Posterior vena cava (tissue), 2 donors: ENCODE data around the gene DLG5. TPM values are rescaled to one million over a fixed set of nuclear protein-coding genes. Genes with fewer than 3 reads are reported as not detected.

ENCODE experiments used
- DNase-seq: peaks from one replicate; pipeline ENCODE4 v3.0.0-alpha.2; 2020; ENCODE audit warnings: low spot score
- intact Hi-C, 2 donors: fragments of 100-400 bp; cut with DNase I; formaldehyde crosslinking; loops; one replicate each; pipeline versions ENCODE4 v1.14.1 to v1.14.2; 2022 to 2023
- total RNA-seq, 2 donors: library from RNA; stranded (reverse); fragmentation: NEBNext Ultra II Directional; extraction: Animal tissue kit (Norgen Biotek cat#: 25700); gene quantifications; one replicate each; pipeline ENCODE4 v1.2.1, GENCODE V29; 2021
- donor health status: DM: yes; HTN: yes; CAD: no.
- donor health status: DM: yes; HTN: yes; CAD: no.

Gene DLG5
- total RNA-seq, 2 donors from 2014 or later, result 34.4 to 39.9 TPM

- DNase-seq, result no peak
- intact Hi-C loops, result no loop called here
Measured at GRCh38 chr10:77837925-77838595, 88.5 kb downstream of the DLG5 start.

DNA sequence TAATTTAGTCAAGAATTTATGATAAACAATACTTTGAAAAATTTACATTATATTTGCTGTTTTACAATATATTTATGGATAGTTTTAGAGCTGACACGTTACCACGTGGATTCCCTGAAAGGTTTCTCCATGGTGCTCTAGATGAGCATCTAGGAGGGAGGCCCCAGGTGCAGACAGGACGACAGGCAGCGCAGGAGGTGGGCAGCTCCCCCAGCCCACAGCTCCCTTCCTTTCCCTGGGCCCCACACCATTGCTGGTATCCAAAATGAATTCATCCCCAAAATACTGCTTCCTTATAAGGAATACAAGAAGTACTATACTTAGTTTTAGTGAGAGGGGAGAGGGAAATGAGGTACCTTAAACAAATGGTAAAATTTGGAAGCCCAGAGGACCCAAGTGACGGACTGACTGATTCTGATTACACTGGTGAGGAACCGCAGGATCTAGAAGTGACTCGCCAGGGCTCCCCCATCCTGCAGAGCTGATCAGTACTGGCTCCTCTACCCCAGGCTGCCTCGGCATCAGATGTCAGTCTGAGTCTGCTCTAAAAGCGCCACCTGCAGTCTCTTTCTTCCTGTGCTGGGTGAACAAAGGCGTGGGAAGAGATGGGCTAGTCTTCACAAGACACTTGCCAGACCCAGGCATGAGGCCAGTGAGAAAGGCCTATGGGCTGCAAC, 89.2 kb downstream of the DLG5 start:
- DNase-seq, result no peak
- intact Hi-C loops, result no loop called here

- no peak for DNase-seq
- intact Hi-C loops, result no loop called here
Measured at GRCh38 chr10:77836299-77836820, 90.2 kb downstream of the DLG5 start.

DNA sequence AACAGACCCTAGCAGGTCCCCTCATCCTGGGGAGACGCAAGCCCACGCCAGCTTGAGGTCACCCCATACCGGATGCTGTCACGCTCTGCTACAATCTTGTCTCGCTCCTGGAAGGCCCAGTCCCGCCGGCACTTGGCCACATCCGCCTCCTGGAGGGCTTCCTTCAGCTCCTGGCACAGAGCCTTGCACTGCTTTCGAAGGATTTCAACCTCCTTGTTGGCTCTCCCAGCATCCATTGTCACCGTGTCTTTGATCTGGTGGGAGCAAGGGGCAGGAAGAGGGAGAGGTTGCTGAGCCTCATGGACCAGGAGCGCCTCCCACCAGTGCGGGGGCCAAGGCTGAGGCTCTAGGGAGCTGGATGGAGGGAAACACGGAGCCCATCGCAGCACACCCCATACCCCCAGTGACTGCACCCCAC, 90.9 kb downstream of the DLG5 start:
- DNase-seq, result no peak
- intact Hi-C loops, result no loop called here

DNA sequence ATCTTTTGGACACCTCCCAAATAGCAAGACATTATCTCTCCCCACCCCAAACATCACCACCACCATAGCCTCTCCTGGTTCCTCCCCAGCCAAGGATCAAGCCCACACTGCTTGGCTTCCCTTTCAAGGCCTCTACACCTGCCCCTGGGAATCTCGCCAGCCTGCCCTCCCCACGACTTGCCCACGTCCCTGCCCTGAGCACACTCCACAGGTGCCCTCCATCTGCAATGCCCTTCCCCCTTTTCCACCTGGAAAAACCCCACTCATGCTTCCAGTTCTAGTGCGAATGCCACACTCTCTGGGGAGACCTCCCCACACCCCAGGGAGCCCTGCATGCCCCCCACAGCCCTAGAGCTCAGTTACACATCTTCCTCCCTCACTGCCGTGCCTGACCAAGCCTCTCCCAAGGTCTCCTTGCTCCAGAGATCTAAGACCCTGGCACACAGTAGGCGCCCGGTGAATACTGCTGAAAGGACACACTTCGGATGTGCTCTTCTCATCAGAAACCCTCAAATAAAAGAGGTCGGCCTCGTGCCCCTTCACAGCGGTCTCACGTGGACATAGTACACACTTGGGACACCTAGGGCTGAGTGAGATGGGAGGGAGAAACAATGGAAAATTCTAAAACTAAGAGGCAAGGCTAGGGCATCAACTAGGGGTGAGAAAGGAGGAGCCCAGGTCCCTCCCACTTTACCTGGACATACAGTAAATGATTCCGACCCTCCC, 91.4 kb downstream of the DLG5 start:
- intact Hi-C loops, result no loop called here
- no peak for DNase-seq

DNA sequence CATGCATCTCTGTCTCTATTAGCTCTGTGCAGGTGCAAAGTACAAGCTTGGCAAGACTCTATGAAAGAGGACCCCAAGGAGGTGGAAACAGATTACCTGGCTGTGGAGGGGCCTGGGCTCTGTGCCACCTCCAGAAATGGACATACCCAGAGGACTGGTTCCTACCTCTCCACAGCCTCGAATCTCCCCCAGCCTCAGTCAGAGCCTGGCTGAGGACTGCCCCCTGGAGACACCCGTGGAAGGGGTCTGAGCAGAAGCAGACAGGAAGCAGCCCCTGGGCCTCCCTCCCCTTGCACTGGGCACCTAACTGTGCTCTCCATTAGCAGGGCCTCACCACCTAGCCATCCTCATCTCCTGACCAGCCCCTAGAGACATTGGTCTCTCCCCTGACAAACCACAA, 92.0 kb downstream of the DLG5 start:
- intact Hi-C loops, result no loop called here
- DNase-seq, result no peak

GRCh38 chr10:77833792-77834191, 92.8 kb downstream of the DLG5 start:
- no peak for DNase-seq
- intact Hi-C loops, result no loop called here

DNA sequence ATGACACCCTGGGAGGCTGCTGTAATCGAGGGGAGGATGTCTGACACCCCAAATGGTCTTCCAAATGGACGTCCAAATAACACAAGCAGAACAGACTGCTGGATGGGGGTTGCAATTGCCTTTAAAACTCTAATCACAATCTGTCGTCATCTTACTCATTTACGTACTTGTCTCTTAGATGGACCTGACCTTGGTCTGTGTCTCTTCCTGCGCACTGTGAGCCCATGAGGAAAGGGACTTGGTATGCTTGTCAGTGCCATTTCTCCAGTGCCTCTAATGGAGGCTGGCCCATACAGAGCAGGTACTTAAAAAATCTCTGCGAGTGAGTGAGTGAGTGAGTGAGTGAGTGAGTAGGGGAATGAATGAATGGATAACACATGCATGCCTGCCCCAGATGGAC, 93.3 kb downstream of the DLG5 start:
- intact Hi-C loops, result no loop called here
- no peak for DNase-seq

DNA sequence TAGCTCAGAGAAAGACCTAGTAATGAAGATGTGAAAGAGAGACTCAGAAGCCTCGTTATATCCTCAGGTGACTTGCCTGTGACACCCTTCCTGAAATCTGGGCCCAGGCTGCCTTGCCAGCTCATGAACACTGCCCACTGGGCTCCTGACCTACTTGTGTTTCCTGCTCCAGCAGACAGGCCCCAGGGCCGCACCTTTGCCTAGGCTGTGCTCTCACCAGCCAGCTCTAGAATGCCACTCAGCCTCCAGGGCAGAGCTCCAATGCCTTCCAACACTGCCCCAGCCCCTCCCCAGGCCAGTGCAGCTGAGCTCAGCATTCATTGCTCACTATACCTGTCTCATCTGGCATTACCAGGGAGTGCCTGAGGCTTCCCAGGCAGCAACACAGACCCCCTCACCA, 94.3 kb downstream of the DLG5 start:
- DNase-seq, result no peak
- intact Hi-C loops, result no loop called here

DNA sequence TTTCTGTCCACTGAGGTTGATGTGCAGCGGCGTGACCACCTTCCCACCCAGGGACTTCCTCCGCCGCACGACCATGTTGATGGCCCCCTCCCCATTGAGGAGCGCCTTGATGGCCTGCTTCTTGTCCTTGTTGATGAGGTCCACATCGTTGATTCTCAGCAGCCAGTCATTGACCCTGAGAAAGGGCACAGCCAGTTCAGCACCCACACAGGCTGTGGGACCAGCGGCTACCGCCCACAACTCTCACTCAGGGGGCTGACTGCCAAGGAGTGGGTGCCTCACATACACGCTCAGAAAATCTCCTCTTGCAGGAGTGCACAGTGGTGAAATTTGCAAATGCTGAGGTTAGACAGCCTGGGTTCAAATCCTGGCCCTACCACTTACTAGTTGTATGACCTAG, 97.2 kb downstream of the DLG5 start:
- no peak for DNase-seq
- intact Hi-C loops, result no loop called here

- DNase-seq, result no peak
- intact Hi-C loops, result no loop called here
Measured at GRCh38 chr10:77828377-77828776, 98.2 kb downstream of the DLG5 start.

DNA sequence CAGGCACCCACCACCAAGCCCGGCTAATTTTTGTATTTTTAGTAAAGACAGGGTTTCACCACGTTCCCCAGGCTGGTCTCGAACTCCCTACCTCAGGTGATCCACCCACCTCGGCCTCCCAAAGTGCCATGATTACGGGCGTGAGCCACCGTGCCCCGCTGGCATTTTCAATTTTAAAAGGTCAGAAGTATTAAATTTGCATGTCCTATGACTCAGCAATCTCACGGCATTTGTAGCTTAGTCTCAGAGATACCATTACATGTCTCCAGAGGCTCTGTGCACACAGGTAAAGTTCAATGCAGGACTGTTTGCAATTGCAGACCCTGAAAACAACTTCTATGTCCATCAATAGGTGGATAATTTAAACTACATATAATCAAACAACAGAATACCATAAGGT, 99.2 kb downstream of the DLG5 start:
- intact Hi-C loops, result no loop called here
- DNase-seq, result no peak

DNA sequence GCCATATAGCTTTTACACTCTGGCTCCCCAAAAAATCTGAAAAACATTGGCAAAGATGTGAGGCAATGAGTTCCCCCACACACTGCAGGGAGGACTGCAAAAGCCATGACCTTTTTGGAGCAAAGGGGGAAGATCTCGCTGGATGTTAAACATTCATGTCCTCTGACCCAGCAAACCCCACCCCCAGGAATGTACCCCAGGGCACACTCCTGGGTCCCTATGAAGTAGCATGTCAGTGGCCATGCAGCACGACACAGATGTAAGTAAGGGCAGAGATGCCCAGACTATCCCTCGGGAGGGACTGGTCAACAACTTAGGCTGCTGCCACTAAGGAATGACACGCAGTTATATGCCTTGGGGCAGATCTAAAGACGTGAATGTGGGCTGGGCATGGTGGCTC, 100.6 kb downstream of the DLG5 start:
- intact Hi-C loops, result no loop called here
- peak; percentile 24 for DNase-seq

- intact Hi-C loops, result no loop called here
- no peak for DNase-seq
Measured at GRCh38 chr10:77824908-77825307, 101.6 kb downstream of the DLG5 start.

- intact Hi-C loops, result no loop called here
- DNase-seq, result peak; percentile 3
Measured at GRCh38 chr10:77823811-77824542, 102.6 kb downstream of the DLG5 start.

GRCh38 chr10:77821551-77821950, 105.0 kb downstream of the DLG5 start:
- intact Hi-C loops, result no loop called here
- DNase-seq, result no peak

- intact Hi-C loops, result no loop called here
- DNase-seq, result no peak
Measured at GRCh38 chr10:77821036-77821435, 105.5 kb downstream of the DLG5 start.

DNA sequence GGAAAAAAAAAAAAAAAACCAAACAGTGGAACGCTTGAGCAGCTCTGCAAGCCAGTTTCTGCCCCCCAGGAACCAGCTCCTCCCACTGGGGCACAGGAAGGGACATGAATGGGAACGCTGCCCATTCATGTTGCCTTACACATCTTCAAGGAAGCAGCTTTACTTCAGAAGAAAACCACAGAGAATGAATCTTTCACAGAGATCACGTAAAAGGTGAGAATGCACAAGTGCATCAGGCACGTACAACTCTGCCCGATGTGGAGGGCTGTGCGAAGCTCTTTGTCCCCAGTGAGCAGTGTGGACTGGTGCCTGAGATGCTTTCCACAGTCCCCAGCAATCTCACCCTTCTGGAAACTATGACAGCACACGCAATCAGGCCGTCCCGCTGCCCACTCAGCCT, 106.2 kb downstream of the DLG5 start:
- intact Hi-C loops, result no loop called here

GRCh38 chr10:77819210-77820112, 107.1 kb downstream of the DLG5 start:
- no peak for DNase-seq
- intact Hi-C loops, result no loop called here

More for the DNA sequence above, 106.2 kb downstream of the DLG5 start:
- no peak for DNase-seq
